GM19438 (cell line): ENCODE results near the gene TTC33.

Experiments
- ATAC-seq: cut with Tn5 transposase; IDR thresholded peaks from one replicate; pipeline ENCODE4 v1.9.1; 2021; ENCODE audit warnings: low read depth; ENCODE audit not compliant: unreplicated experiment

Gene TTC33

DNA sequence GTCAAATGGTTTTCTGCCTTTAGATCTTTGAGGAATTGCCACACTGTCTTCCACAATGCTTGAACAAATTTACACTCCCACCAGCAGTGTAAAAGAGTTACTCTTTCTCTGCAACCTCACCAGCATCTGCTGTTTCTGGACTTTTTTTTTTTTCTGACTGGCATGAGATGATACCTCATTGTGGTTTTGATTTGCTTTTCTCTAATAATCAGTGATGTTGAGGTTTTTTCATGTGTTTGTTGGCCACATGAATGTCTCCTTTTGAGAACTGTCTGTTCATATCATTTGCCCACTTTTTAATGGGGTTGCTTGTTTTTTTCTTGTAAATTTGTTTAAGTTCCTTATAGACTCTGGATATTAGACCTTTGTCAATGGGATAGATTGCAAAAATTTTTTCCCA lies 205.3 kb downstream of the TTC33 start:
- ATAC-seq: no peak

DNA sequence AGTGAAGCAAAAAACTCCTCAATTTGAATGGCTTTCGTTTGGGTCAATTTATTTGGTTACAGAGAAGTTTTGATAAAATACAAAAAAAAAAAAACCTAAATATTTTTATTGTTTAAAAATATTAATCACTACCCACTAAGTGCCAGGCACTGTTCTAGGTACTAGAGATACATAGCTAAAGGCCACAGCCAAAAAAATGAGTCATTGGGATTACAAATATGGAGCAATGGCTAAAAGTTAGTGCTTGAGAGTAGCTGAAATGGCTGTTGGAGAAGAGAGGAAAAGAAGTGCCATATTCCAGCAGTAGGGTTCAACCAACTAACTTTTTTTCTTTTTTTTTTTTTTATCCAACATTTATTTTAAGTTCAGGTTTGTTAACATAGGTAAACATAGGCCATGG lies 206.1 kb downstream of the TTC33 start:
- no peak for ATAC-seq

GRCh38 chr5:40547994-40548575 lies 207.7 kb downstream of the TTC33 start:
- ATAC-seq: no peak

DNA sequence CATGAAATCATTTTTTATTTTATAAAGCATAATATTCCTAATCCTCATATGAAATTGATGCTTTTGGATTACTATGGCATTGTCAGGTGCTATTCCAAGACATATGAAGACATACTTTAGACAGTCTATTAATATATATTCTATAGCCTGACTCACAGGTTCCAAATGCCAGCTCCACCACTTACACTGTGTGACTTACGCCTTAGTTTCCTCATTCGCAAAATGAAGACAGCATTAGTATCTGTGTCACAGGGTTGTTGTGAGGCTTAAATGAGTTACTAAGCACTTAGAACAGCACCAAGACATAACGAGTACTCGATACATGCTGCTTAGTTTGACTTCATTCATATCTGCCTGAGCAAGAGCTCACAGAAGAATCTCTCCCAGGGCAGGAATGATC lies 208.2 kb downstream of the TTC33 start:
- no peak for ATAC-seq

- no peak for ATAC-seq
These were observed 215.5 kb downstream of the TTC33 start for GRCh38 chr5:40540301-40540700.

DNA sequence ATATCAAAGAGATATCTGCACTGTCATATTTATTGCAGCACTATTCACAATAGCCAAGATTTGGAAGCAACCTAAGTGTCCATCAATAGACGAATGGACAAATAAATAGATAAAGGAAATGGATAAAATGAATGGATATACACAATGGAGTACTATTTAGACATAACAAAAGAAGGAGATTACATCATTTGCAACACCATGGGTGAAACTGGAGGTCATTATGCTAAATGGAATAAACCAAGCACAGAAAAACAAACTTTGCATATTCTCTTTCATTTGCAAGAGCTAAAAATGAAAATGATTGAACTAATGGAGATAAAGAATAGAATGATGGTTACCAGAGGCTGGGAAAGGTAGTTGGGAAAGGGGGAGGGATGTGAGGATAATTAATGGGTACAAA lies 231.1 kb downstream of the TTC33 start:
- no peak for ATAC-seq

DNA sequence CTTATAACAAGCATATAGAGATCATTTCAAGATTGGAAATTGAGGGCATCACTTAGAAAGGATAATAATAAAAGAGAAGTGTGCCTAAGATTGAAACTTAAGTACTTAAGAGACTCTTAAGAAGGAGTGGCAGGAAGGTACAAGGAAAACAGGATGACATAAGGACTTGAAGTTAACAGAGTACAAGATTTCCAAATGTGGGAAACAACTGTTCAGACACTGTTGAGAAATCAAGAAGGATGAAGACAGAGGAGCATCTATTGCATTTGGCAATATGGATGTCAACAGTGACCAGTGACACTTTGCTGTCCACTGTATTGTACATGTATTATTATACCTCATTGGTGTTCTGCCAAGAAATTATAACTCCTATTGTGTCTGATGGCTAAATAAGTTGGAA lies 233.8 kb downstream of the TTC33 start:
- ATAC-seq: no peak

GRCh38 chr5:40521108-40521785 lies 234.5 kb downstream of the TTC33 start:
- no peak for ATAC-seq

- no peak for ATAC-seq
These were observed 237.3 kb downstream of the TTC33 start for GRCh38 chr5:40518485-40518917.

DNA sequence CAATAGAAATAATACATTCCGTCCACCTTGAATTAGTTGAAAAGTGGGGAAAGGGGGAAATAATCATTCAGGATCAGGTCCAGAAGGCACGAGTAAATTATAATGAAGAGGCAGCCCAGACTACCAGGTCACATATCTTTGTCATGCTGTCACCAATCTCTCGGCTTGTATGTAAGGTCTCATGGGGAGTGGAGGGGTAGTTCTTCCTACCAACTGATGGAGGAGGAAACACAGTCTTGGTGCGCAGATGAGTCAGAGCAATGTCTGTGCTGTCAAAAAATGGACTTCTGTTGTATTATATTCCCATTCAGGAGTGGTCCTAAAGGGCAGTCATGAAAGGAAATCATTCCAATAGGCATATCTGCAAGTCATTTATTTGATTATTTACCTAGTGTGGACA lies 240.3 kb downstream of the TTC33 start:
- no peak for ATAC-seq

- ATAC-seq: no peak
These were observed 240.8 kb downstream of the TTC33 start for GRCh38 chr5:40514976-40515375.

- no peak for ATAC-seq
These were observed 244.0 kb downstream of the TTC33 start for GRCh38 chr5:40511801-40512200.

- ATAC-seq: no peak
These were observed 248.7 kb downstream of the TTC33 start for GRCh38 chr5:40507095-40507494.

DNA sequence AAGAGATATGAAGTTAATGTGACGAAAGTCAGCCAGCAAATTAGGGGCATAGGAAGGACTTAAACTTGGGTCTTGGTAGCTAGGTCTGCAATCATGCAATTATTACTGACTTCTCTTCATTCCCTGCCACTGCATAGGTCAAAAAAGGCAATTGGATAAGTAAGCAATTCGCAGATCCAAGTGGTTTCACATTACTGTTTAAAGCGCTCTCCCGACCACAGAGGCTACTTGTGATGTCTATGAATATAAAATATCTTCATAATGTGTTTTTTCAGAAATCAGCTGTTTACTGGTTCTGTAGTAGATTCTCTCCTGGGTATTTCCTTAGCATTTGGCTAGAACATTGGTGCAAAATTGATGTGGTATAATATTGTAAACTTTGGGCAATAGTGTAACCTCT lies 250.7 kb downstream of the TTC33 start:
- ATAC-seq: no peak

DNA sequence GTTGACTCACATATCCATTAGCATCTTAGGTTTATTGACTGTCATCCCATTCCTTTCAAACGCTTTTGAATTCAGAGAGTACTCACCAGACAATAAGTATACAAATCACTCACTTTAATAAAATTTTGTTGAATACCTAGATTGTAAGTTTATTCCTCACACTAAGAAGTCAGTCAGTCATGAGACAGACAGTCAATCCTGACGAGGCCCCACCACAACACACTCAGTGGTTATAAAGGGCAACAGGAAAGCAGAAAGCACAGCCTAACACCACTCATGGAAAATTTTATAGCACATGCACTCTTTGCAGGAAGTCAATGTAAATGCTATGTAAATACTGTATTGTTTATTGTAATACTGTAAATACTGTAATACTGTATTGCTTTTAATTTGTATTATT lies 252.3 kb downstream of the TTC33 start:
- no peak for ATAC-seq

GRCh38 chr5:40502736-40503135 lies 253.0 kb downstream of the TTC33 start:
- no peak for ATAC-seq

DNA sequence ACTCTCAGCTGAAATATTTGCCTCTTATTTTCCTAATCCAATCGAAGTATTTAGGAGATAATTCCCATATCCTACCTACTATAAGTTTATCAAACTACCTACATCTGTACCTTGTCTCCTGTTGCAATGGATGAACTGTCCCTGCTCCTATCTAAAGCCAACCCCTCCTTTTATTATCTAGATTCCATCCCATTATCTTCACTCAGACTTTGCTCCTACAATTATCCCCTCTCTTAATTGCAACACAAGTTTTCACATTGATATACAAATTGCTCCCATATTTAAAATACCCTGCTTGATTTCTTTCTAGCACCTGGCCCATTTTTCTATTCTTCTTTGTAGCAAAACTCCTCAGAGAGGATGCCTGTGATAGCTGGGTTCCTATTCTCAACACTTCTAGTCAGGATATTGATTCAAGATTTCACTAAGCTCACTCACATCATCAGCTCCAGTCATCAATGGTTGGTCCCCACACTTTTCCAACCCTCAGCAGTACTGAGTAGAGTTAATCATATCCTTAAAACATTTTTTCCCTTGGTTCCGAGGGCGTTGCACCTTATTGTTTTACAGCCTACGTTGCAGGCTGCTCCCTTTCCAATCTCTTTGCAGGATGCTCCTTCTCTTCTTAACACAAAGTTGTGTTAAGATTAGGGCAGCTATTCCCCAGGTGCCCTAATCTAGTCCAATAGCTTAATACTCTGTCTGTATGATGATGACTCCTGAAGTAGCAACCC lies 253.9 kb downstream of the TTC33 start:
- no peak for ATAC-seq

DNA sequence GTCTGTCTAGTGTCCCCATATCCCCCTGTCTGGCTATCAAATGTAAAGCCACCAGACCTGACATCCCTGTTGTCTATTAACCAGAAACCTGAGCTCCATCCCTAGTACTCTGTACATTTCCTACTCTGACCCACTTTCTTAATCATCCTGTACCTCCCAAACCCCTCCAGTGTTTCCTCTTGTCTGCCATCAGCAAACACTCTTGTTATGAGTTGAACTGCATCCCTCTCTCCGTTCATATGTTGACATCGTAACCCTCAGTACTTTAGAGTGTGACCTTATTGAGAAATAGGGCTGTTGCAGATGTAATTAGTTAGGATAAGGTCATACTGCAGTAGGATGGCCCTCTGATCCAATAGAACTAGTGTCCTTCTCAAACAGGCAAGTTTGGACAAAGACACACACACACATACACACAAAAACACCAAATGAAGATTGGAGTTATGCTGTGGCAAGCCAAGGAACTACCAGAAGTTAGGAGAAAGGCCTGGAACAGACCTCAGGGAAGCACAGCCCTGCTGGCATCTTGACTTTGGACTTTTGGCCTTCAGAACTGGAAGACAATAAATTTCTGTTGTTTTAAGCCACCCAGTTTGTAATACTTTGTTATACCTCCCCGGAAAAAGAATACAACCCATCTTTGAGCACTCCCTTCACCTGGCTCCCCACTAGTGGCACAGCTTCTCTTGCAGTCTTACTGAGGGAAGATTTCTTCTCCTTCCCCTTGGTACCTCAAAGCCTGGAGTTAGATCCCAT lies 256.1 kb downstream of the TTC33 start:
- ATAC-seq: no peak

DNA sequence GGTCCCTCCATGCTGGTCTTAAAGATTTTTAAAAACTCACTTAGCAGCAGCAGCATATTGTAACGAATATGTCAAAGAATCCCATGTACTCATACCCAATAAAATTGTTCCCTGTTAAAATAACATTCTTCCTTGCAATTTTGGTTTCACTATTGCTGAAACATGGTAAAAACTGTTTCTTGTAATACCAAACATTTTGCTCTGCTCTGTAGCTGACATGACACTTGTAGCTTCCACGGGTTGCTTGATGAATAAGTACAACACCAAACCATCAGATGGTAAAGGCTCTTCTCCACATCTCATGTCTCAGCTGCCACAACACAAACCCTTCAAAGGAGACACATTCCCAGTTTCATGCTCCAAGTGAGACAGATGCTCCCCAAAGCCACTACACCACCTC lies 256.8 kb downstream of the TTC33 start:
- no peak for ATAC-seq

DNA sequence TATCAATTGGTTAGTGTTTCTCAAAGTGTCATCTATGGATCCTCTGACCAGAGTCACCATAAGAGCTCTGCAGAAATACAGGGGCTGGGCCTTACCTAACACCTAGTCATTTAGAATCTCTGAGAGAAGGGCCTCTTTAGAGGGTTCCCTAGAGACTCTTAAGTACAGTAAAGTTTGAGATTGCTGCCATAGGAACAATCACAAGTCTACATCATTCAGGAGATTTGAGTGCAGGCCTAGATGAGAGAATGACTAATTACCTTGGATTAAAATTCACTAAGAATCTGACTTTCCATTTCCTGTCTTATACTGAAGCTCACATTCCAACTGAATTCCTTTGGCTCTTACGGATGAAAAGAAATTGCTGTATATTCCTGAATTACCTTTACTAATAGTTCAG lies 258.2 kb downstream of the TTC33 start:
- no peak for ATAC-seq

DNA sequence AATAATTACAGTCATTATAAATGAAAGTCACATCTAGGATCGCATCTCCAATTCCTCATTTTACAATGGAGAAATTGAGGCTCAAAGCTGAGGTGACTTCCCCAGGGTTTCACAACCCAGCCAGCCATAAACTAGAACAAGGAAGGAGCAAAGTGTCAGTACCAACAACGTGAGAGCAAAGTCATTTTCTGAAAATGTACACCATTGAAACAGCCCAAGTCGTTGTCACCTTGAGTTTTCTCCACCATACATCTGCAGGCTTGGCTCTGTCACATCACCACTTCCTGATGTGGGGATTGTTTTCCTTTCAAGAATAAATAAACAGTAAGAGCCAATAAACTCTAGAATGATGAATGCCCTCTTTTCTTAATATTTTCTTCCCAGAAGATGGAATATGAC lies 260.5 kb downstream of the TTC33 start:
- ATAC-seq: no peak
